HepG2 (cell line): ENCODE results near the gene TSSK3. TPM values are rescaled to one million over a fixed set of nuclear protein-coding genes. Genes with fewer than 3 reads are reported as not detected.

ENCODE experiments used
- ASH2L ChIP-seq: fragments of 300-600, 200-600 bp; sonication (generic); IDR thresholded peaks from 2 replicates; pipeline ENCODE4 v1.7.0; 2017; ENCODE audit warnings: low read depth, mild to moderate bottlenecking, moderate library complexity, mixed read lengths, low read length; ENCODE audit not compliant: insufficient read length
- CCDC6 ChIP-seq: sonication (generic); formaldehyde crosslinking; IDR thresholded peaks from 2 replicates; pipeline ENCODE4 v1.8.1; 2022; ENCODE audit warnings: mild to moderate bottlenecking, missing genetic modification reagents, moderate library complexity
- GABPB1 ChIP-seq: IDR thresholded peaks from 2 replicates; pipeline ENCODE4 v1.6.1; 2016; ENCODE audit warnings: mild to moderate bottlenecking, missing genetic modification reagents, moderate library complexity, missing compliant biosample characterization
- HOXA7 ChIP-seq: sonication (generic); formaldehyde crosslinking; IDR thresholded peaks from 2 replicates; pipeline ENCODE4 v1.8.1; 2022; ENCODE audit warnings: mild to moderate bottlenecking, missing genetic modification reagents, moderate library complexity
- MAX ChIP-seq: IDR thresholded peaks from 2 replicates; pipeline ENCODE4 v1.6.1; 2012; ENCODE audit warnings: inconsistent platforms
- PAX8 ChIP-seq: sonication (generic); formaldehyde crosslinking; IDR thresholded peaks from 2 replicates; pipeline ENCODE4 v1.8.0; 2022; ENCODE audit warnings: mild to moderate bottlenecking, missing genetic modification reagents, borderline replicate concordance
- PAXIP1 ChIP-seq: sonication (generic); formaldehyde crosslinking; conservative IDR thresholded peaks from 2 replicates; pipeline ENCODE4 v1.4.0; 2020; ENCODE audit warnings: mild to moderate bottlenecking, missing genetic modification reagents, moderate library complexity
- POGZ ChIP-seq: sonication (generic); formaldehyde crosslinking; IDR thresholded peaks from 2 replicates; pipeline ENCODE4 v1.4.0; 2020; ENCODE audit warnings: mild to moderate bottlenecking, missing genetic modification reagents
- TOPORS ChIP-seq: sonication (generic); formaldehyde crosslinking; IDR thresholded peaks from 2 replicates; pipeline ENCODE4 v1.8.0; 2023; ENCODE audit warnings: mild to moderate bottlenecking, missing genetic modification reagents
- YEATS2 ChIP-seq: sonication (generic); formaldehyde crosslinking; IDR thresholded peaks from 2 replicates; pipeline ENCODE4 v1.4.0; 2020; ENCODE audit warnings: missing genetic modification reagents, borderline replicate concordance
- ZBTB3 ChIP-seq: sonication (generic); formaldehyde crosslinking; IDR thresholded peaks from 2 replicates; pipeline ENCODE4 v1.4.0; 2020; ENCODE audit warnings: low read depth, mild to moderate bottlenecking, moderate library complexity, missing genetic modification reagents, borderline replicate concordance
- ZFP41 ChIP-seq: sonication (generic); formaldehyde crosslinking; IDR thresholded peaks from 2 replicates; pipeline ENCODE4 v1.4.0; 2020; ENCODE audit warnings: mild to moderate bottlenecking, missing genetic modification reagents, borderline replicate concordance
- ZNF430 ChIP-seq: sonication (generic); formaldehyde crosslinking; IDR thresholded peaks from 2 replicates; pipeline ENCODE4 v1.9.0; 2021; ENCODE audit warnings: mild to moderate bottlenecking, missing genetic modification reagents
- ZNF563 ChIP-seq: sonication (generic); formaldehyde crosslinking; IDR thresholded peaks from 2 replicates; pipeline ENCODE4 v1.8.0; 2022; ENCODE audit warnings: mild to moderate bottlenecking, moderate library complexity, missing genetic modification reagents
- ZNF567 ChIP-seq: sonication (generic); formaldehyde crosslinking; IDR thresholded peaks from 2 replicates; pipeline ENCODE4 v1.8.1; 2023; ENCODE audit warnings: mild to moderate bottlenecking, missing genetic modification reagents, borderline replicate concordance
- ZNF629 ChIP-seq: sonication (generic); formaldehyde crosslinking; conservative IDR thresholded peaks from 2 replicates; pipeline ENCODE4 v1.5.0; 2020; ENCODE audit warnings: missing genetic modification reagents
- ZSCAN12 ChIP-seq: sonication (generic); formaldehyde crosslinking; IDR thresholded peaks from 2 replicates; pipeline ENCODE4 v1.9.0; 2021; ENCODE audit warnings: mild to moderate bottlenecking, missing genetic modification reagents
- polyA plus RNA-seq, 8 experiments: library from polyadenylated mRNA; depleted of rRNA in 3 of 8; stranded (reverse) in 7 of 8; unstranded in 1 of 8; fragments of >200 nt; fragmentation: Illumina TruSeq in 4 of 8; extraction: Trizol in 4 of 8; gene quantifications; 2 replicates each; pipeline versions ENCODE4 v1.2.1 to v1.2.3, GENCODE V29; 2011 to 2016; ENCODE audit warnings: low read depth in 4 of 8, missing spikeins in 1 of 8, mixed read lengths in 1 of 8; ENCODE audit not compliant: insufficient read depth in 1 of 8
- total RNA-seq, 5 experiments: library from RNA; depleted of rRNA; stranded (reverse); fragments of >200 nt; fragmentation: Illumina TruSeq; extraction: Trizol; gene quantifications; 2 replicates each; pipeline ENCODE4 v1.2.3, GENCODE V29; 2016; ENCODE audit warnings: low read depth in 1 of 5
- TF ChIP-seq, protein P1 (sequence below): sonication (generic); formaldehyde crosslinking; IDR thresholded peaks from 2 replicates; pipeline ENCODE4 v1.4.0; 2020; ENCODE audit warnings: missing genetic modification reagents, borderline replicate concordance
- TF ChIP-seq, protein P2 (sequence below): sonication (generic); formaldehyde crosslinking; IDR thresholded peaks from 2 replicates; pipeline ENCODE4 v1.4.0; 2020; ENCODE audit warnings: missing genetic modification reagents, borderline replicate concordance

The TSSK3 gene
- total and polyA plus RNA-seq, 2 of the 13 experiments (the other 11 are each of a cell fraction or from before 2014, with no cell fraction given): 1.0 to 1.1 TPM

GRCh38 chr1:32394141-32394889 lies 32.0 kb downstream of the TSSK3 start, which contains the start of gene BSDC1 (continued):
- TF ChIP-seq, protein P1, sequence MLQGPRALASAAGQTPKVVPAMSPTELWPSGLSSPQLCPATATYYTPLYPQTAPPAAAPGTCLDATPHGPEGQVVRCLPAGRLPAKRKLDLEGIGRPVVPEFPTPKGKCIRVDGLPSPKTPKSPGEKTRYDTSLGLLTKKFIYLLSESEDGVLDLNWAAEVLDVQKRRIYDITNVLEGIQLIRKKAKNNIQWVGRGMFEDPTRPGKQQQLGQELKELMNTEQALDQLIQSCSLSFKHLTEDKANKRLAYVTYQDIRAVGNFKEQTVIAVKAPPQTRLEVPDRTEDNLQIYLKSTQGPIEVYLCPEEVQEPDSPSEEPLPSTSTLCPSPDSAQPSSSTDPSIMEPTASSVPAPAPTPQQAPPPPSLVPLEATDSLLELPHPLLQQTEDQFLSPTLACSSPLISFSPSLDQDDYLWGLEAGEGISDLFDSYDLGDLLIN (CRISPR knock-in tag): 0 out of 2 replicates have a peak, but pooled peaks have one; percentile 57
- peak; percentile 68 for TF ChIP-seq ASH2L
- TF ChIP-seq PAX8: 0 out of 2 replicates have a peak, but pooled peaks have one; percentile 66
- no peak for TF ChIP-seq HOXA7 (CRISPR knock-in tag)
- TF ChIP-seq PAXIP1 (CRISPR knock-in tag): peak; percentile 75
- peak; percentile 82; the same call in 1 of the 2 replicates for TF ChIP-seq ZNF567
- TF ChIP-seq MAX: peak; percentile 71
- peak; percentile 58; the same call in 1 of the 2 replicates for TF ChIP-seq TOPORS
- TF ChIP-seq ZNF563 (CRISPR knock-in tag): peak; percentile 81; the same call in 1 of the 2 replicates
- TF ChIP-seq CCDC6 (CRISPR knock-in tag): peak; percentile 79; the same call in 1 of the 2 replicates
- peak; percentile 84 for TF ChIP-seq GABPB1
- no peak for TF ChIP-seq ZFP41 (CRISPR knock-in tag)
- no peak for TF ChIP-seq ZSCAN12 (CRISPR knock-in tag)
- TF ChIP-seq, protein P2, sequence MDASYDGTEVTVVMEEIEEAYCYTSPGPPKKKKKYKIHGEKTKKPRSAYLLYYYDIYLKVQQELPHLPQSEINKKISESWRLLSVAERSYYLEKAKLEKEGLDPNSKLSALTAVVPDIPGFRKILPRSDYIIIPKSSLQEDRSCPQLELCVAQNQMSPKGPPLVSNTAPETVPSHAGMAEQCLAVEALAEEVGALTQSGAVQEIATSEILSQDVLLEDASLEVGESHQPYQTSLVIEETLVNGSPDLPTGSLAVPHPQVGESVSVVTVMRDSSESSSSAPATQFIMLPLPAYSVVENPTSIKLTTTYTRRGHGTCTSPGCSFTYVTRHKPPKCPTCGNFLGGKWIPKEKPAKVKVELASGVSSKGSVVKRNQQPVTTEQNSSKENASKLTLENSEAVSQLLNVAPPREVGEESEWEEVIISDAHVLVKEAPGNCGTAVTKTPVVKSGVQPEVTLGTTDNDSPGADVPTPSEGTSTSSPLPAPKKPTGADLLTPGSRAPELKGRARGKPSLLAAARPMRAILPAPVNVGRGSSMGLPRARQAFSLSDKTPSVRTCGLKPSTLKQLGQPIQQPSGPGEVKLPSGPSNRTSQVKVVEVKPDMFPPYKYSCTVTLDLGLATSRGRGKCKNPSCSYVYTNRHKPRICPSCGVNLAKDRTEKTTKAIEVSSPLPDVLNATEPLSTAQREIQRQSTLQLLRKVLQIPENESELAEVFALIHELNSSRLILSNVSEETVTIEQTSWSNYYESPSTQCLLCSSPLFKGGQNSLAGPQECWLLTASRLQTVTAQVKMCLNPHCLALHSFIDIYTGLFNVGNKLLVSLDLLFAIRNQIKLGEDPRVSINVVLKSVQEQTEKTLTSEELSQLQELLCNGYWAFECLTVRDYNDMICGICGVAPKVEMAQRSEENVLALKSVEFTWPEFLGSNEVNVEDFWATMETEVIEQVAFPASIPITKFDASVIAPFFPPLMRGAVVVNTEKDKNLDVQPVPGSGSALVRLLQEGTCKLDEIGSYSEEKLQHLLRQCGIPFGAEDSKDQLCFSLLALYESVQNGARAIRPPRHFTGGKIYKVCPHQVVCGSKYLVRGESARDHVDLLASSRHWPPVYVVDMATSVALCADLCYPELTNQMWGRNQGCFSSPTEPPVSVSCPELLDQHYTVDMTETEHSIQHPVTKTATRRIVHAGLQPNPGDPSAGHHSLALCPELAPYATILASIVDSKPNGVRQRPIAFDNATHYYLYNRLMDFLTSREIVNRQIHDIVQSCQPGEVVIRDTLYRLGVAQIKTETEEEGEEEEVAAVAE: peak; percentile 79; the same call in 1 of the 2 replicates
- TF ChIP-seq YEATS2 (CRISPR knock-in tag): peak; percentile 89; the same call in 1 of the 2 replicates
- 0 out of 2 replicates have a peak, but pooled peaks have one; percentile 61 for TF ChIP-seq ZBTB3
- TF ChIP-seq POGZ (CRISPR knock-in tag): no peak
- TF ChIP-seq ZNF629: no peak
- TF ChIP-seq ZNF430 (CRISPR knock-in tag): no peak
